Right forelimb (tissue), 1 donor: ENCODE data around the gene ZNF565.
"Not testable (repeated sequence)": the region's sequence is repeated elsewhere in the genome, so short reads cannot be mapped to it uniquely, and the experiment has no call there.

ENCODE experiments used
- DNase-seq: peaks from one replicate; pipeline ENCODE4 v3.0.0-alpha.2; 2018

Gene ZNF565

DNA sequence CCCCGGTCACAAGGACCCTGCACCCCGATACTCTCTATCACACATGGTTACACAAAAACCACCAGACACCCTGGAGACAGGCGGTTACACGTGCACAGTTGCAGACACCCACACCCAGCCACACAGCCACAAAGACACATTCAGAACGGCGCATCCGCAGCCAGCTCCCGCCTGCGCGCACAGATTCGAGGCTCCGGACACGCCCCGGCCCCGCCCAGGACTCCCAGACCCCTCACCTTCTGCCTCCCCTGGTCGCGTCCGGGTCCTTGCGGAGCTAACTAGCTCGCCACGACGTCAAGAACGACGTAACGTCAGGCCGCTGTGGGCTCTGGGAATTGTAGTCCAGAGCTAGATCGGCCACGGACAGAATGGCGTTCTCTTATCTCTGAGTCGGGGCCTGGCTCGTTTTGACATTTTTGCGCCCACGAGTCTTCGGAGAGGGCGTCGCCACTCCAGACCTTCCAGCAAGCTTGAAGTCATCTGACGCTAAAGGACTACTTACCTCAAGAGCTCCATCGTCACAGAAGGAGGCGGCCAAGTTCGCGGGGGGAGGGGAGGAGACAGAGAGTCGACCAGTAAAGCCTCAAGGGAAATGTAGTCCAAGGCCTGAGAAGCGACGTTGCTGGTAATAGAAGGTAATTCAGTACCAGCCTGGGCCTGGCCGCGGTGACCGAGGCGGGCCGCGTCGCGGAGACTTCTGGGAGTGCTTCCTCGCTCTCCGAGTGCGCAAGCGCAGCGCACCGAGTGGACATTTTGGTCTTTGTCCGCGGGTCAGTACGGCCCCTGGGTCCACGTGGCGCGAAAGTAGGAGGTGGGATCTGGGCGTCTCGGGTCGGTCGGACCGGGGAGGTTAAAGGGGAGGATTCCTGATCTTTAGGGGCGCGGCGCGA lies at the start of gene ZNF565, which contains the start of gene ZNF146:
Gene ZNF565 (minus strand): TSS at position 280 of the 890 bp plus-strand sequence. CDS start 12,680 bp downstream, outside the sequence.
Gene ZNF146 (plus strand): TSS at position 721 of the 890 bp plus-strand sequence. CDS start 21,335 bp downstream, outside the sequence.
- DNase-seq, result peak; percentile 96

DNA sequence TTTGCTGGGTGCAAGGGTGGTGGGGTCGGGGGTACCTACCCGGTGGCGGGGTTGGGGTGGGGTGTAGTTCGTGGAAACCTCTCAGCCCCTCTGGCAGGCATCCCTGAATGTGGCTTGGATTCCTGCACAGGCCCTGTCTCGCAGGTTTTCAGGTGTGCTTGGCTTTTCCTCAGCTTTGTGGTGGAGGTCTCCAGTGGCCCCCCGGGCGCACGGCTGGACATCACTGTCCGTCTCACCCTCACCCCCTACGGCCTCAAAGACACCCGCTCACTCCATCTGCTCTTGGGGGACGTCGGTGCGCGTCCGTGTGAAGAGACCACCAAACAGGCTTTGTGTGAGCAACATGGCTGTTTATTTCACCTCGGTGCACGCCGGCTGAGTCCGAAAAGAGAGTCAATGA lies 44.7 kb upstream of the ZNF565 start:
- no peak for DNase-seq

DNA sequence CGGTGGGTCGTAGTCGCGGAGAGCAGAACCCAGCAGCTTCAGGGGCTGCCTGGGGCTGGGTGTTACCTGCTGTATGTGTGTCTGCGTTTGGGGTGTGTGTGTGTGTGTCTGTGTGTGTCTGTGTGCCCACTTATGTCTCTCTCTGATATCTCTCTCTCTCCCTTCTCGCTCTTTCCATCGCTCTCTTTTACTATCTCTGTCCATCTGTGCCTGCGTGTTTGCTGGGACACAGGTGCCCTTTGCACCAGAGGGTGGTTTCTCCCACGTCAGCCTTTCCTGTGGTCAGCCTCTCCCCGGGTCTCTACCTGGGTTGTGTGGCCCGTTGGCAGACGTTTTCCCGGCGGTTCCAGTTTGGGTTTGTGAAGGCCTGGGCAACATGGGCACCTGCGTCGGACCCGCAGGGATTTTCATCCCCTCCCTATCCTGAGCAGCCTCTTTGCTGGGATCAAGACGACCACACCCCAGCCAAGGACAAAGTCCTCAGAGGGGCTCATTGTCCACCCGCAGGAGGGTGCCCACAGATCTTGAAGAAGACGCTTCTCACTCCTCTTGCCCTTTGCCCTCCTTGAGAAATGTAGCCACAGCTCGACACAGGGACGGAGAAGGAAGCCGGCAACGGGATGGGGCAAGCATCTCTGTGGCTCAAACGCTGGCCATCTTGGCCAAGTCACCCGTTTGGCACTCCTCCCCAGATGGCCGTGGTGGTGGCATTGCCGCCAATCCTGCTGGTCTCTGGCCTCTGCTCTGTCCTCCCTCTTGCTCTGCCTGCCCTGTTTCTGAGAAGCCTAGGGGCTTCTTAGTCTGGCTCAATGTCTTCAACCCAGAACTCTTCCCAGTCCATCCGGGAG lies 43.8 kb upstream of the ZNF565 start:
- no peak for DNase-seq

DNA sequence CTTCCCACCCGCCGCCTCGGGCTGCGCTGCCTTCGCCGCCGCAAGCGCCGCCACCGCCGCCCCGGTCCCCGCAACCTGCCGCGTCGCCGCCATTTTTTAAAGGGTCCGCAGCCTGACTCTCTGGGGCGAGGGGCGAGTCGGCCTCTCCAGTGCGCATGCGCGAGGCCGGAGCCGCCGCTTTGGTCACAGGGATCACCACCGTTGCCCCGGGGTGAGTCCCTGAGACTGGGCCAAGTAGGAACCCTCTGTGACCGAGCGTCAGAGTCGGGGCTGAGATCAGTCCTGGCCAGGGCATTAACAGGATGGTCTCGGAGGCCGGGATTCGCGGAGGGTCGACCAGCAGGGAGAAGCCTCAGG lies 43.0 kb upstream of the ZNF565 start:
- peak; percentile 64 for DNase-seq

DNA sequence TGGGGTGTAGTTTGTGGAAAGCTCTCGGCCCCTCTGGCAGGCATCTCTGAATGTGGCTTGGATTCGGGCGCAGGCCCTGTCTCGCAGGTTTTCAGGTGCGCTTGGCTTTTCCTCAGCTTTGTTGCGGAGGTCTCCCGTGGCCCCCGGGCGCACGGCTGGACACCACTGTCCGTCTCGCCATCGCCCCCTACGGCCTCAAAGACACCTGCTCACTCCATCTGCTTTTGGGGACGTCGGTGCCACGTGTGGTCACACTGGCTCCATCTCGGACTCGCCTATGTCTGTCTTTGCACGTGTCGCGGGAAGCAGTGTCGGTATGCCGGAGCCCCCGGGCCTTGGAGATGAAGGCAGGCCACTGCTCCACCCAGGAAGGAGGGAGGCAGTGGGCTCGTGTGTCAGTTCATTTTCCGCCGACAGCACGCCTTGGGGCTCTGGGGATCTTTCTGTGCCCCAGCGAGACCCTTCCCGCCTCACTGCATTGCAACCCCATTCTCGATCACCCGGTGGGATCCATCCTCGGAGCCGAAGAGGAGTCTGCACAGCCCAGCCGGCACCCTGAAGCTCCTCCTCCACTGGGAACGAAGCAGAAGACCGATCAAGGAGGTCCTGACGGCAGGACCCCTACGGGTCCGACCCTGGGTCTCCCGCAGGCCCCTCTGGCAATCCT lies 42.5 kb upstream of the ZNF565 start:
- no peak for DNase-seq

DNA sequence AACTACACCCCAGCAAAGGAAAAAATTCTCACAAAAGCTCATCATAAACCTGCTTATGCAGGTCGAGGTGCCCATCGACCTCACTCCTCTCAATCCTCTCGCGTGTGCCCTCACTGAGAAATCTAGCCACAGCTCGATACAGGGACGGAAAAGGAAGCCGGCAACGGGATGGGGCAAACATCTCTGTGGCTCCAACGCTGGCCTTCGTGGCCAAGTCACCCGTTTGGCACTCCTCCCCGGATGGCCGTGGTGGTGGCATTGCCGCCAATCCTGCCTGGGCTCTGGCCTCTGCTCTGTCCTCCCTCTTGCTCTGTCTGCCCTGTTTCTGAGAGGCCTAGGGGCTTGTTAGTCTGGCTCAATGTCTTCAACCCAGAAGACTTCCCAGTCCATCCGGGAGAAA lies 41.6 kb upstream of the ZNF565 start:
- no peak for DNase-seq

DNA sequence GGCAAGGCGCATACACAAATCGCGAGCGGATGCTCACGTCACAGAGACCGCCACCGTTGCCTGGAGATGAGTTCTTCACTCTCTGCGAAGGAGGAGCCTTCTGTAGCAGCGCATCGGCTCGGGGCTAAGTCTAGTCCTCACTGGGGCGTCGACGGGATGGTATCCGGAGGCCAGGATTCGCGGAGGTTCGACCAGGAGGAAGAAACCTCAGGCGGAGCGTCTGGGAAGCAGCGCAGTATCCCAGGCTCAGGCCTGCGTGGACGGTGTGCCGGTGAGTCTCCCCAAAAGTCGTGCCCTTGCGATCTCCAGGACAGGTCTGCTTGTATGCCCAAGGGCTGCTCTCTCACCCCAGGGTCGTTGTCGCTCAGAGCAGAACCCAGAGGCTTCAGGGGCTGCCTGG lies 40.9 kb upstream of the ZNF565 start:
- no peak for DNase-seq

DNA sequence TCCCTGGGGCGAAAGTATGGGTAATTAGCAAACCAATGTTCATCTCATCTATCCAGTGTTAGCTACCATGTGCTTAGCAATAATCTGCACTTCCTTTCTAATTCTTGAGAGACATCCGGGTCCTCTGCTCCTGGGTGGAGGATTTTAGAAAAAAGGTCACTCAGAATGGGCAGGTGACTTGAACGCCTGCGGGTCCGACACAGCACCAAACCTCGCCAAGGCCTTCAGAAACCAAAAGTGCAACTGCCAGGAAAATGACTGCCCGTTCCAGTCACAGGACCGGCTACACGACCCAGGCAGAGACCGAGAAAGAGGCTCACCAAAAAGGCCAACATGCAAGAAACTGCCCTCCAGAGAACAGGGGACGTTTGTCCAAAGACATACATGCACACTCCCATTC lies 40.4 kb upstream of the ZNF565 start:
- DNase-seq, result no peak

DNA sequence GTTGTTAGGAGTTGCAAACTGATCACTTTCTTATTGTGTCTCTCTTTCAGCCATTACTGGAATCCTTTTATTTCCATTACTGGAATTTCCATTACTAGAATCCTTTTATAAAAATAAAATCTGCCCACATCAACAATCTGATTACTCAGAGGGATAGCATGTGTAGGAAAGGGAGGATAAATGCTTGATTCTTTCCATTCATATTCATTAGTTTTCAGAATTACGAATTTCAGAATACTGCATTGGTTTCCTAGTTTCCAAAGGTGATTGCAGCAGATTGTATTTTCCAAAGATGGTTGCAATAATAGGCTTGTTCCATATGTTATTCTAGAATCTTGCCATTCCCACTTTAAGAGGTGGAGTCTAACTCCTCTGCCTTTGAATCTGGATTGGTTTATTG lies 37.6 kb upstream of the ZNF565 start:
- DNase-seq, result no peak

DNA sequence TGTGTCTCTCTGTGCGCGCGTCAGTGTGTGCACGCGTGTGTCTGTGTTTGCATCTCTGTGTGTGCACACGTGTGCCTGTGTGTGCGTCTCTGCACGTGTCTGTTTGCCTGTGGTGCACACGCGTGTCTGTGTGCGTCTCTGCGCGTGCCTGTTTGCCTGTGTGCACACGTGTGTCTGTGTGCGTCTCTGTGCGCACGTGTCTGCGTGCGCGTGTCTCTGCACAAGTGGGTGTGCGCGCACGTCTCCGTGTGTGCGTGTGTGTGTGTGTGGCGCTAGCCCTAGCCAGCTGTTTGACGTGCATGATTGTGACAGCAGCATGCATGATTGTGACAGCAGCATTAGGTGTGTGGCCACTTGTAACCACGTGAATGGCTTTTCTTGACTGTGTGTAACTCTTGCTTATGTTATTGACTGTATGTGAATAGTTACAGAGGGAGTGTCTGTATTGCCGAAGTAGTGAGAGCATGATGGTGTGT lies 31.6 kb upstream of the ZNF565 start:
- no peak for DNase-seq

DNA sequence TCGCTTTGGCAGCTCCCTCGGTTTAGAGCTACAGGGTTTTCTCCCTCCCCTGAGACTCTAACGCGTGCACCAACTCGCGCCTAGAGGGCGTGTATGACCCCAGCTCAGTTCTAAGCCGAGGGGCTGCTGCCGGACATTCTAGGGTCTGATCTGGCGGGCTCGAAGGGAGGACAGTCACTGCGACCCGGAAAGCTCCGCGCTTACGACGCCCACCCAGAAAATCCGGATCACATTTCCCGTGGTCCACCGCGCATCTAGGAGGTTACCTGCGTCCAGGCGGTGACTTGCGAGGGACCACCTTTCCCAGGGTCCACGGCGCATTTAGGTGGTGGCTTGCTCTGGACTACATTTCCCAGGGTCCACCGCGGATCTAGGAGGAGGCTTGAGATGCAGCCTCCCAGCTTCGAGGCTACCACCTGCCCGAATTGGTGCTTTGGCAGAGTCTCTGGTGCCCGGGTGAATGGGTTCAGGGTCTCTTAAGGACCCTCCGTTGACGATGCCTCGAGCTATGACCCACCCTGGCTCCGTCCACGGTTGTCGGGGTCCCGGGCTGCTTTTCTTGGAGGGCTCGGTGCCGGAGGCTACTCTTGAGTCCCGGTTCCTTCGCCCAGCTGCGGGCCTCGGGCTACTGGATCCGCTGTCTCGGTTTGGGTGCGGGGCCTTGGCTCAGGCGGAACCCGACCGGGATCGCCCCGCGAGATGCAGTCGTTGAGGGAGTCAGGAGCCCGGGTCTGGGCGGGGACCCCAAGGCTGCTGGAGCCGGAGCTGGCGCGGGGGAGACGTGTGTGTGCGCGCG lies 30.9 kb upstream of the ZNF565 start:
- peak; percentile 54 for DNase-seq

DNA sequence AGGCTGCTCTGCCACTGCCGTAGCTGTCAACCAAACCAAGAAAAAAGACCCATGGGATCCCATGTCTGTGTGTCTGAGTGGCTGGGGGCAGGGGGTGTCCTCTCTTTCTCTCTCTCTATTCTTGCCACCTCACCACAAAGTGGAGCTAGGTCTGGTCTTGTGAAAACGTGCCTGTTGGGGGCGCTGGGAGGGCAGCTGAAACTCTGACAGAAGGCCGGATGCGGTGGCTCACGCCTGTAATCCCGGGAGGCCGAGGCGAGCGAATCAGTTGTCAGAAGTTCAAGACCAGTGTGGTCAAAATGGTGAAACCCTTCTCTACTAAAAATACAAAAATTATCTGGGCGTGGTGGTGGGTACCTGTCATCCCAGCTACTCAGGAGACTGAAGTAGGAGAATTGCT lies 29.6 kb upstream of the ZNF565 start:
- no peak for DNase-seq

DNA sequence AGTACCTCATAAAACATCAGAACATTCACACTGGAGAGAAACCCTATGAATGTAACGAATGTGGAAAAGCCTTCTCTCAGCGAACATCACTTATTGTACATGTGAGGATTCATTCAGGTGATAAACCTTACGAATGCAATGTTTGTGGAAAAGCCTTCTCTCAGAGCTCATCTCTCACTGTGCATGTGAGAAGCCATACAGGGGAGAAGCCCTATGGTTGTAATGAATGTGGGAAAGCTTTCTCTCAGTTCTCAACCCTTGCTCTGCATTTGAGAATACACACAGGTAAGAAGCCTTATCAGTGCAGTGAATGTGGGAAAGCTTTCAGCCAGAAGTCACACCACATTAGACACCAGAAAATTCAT lies 22.5 kb upstream of the ZNF565 start:
- DNase-seq, result no peak

DNA sequence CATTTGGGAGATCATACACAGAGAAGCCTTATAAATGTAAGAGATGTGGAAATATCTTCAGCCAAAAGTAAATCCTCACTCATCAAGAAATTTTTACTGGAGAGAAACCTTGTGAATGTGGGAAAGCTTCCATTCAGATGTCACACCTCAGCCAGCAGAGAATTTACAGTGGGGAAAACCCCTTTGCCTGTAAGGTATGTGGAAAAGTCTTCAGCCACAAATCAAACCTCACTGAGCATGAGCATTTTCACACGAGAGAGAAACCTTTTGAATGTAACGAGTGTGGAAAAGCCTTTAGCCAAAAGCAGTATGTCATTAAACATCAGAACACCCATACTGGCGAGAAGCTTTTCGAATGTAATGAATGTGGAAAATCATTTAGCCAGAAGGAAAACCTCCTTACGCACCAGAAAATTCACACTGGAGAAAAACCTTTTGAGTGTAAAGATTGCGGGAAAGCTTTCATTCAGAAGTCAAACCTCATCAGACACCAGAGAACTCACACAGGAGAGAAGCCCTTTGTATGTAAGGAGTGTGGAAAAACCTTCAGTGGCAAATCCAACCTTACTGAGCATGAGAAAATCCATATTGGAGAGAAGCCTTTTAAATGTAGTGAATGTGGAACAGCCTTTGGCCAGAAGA lies 22.0 kb upstream of the ZNF565 start:
- no peak for DNase-seq

DNA sequence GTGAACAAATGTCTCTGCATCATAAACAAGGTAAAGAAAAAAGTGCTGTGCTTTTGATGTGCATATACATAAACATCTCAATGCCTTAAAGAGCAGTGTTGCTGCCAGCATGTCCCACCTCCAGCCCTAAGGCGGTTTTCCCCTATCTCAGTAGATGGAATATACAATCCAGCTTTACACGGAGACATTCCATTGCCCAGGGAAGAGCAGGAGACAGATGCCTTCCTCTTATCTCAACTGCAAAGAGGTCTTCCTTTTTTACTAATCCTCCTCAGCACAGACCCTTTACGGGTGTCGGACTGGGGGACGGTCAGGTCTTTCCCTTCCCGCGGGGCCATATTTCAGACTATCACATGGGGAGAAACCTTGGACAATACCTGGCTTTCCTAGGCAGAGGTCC lies 19.2 kb upstream of the ZNF565 start:
- DNase-seq, result not testable (repeated sequence)

DNA sequence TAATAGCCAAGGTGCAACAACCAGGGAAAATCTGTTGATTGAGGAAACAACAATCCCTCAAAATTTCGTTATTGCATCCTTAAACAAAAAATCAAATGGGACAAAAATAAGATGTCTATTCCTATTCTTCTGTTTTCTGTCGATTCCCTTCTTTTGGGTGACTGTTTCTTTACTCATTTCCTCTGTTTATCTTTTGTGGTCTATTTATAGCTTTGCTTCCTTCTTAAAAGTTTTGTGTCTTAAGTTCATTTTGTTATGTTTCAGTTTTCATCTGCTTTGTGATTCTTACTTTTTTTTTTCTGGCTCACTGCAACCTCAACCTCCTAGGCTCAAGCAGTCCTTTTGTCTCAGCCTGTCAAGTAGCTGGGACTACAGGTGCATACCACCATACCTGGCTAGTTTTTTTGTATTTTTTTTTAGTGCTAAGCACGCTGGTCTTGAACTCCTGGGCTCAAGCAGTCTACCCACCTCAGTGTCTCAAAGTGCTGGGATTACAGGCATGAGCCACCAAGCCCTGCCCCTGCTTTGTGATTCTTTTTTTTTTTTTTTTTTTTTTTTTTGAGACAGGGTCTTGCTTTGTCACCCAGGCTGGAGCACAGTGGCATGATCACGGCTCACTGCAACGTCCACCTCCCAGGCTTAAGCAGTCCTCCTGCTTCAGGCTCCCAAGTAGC lies 10.9 kb upstream of the ZNF565 start:
- DNase-seq, result no peak

DNA sequence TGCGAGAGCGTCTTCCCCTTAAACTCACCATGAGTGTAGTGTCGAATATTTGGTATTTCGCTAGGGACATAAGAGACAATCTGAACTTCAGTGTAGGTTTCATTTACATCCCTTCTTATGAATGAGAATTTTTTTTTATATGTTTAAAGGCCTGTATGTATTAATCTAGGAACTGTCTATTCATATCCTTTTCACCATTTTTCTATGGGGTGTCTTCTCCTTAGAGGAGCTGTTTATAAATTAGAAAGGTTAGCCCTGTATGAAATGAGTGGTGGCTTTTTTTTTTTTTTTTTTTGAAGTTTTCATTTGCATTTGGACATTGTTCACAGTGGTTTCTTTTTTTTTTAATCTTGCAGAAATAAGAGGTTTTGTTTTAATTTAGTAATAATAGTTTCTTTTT lies 8.0 kb upstream of the ZNF565 start:
- no peak for DNase-seq

DNA sequence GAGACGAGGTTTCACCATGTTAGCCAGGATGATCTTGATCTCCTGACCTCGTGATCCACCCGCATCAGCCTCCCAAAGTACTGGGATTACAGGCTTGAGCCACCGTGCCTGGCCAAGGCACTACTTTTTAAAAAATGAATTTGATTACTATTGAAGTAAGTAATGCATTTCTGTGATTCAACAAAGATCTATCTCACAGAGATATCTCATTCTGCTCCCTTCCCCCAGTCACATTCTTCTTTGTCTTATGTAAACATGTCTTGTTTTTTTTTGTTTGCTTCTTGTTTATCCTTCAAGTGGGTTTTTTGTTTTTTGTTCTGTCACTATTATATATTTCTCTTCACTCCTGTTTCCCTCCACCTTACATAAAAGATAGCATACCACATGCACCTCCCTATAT lies 7.0 kb upstream of the ZNF565 start:
- no peak for DNase-seq

DNA sequence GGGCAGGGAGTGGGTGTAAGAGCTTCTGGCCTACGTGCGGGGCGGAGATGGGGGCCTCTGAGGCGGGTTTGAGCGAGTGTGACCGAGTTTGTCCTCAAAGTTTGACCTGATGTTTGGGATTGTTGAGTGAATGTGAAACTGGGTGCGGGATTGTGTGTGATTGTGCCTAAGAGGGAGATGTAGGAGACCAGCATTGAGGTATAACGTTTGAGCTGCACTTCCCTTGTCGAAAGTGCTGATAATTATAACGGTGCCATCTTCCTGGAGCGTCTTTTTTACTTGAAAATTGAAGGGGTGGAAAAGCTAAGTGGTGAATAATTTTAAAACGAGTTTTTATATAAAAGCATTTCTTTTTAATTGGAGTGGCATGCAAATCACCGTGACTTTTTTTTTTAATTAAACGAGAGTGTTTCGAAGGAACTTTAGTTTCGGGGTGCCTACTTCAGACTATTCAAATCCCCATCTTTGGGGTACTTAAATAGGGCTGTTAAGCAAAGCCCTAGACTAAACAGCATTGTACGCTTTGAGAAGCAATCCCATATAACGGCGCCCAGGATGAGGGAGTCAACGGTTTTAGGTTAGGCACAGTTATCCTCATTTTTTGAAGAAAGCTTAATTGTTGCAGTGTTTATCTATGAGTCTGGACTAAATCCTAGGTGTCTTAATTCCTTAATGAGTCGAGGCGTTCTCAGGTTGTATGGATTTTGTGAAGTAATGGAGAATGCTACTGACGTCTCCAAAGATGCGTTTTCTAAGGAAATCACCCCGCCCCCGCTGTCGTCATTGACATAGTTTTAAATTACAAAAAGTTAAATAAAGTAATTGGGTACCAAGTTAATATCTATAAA lies 1.0 kb upstream of the ZNF565 start:
- DNase-seq, result peak; percentile 50

DNA sequence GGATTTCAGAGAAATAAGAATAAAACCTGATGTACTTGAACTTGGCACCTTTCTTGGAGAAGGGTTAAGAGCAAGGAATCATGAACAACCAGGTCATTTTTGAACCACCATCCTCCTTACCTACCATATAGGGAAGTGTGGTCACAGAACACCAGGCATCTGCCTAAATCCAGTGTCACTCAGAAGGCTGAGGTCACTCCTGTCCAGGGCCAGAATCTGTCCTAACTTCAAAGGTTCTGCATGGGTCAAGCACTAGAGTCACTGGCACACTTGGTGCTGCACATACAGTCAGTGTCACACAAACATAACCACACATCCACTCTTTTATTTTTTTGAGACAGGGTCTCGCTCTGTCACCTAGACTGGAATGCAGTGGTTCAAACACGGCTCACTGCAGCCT lies 1.6 kb downstream of the ZNF565 start:
- no peak for DNase-seq
